GM13976 (cell line): ENCODE results near the gene WNT6.

ENCODE experiments used
- DNase-seq: peaks from one replicate; pipeline ENCODE4 v3.0.0; 2012; ENCODE audit warnings: low spot score
- CTCF ChIP-seq: IDR thresholded peaks from 2 replicates; pipeline ENCODE4 v1.5.1; 2012; ENCODE audit warnings: borderline replicate concordance, mild to moderate bottlenecking; ENCODE audit not compliant: insufficient read depth; ENCODE audit errors: extremely low read depth, missing control alignments, control extremely low read depth
- in situ Hi-C: fragments of 300-500 bp; cut with MboI; formaldehyde crosslinking; loops from one replicate; pipeline ENCODE4 v1.12.0; 2022; ENCODE audit warnings: low sequenced_read_pairs, mixed read lengths, inconsistent platforms; ENCODE audit not compliant: unreplicated experiment

The WNT6 gene

GRCh38 chr2:218899147-218899546 is 39.5 kb downstream of the WNT6 start:
- no peak for DNase-seq
- no peak for TF ChIP-seq CTCF
- in situ Hi-C loops, result no loop called here

- TF ChIP-seq CTCF, result no peak
- in situ Hi-C loops, result no loop called here
- DNase-seq, result no peak
Measured at GRCh38 chr2:218902427-218902826, 42.8 kb downstream of the WNT6 start.

- DNase-seq, result no peak
- no peak for TF ChIP-seq CTCF
- in situ Hi-C loops, result no loop called here
Measured at GRCh38 chr2:218904176-218904575, 44.6 kb downstream of the WNT6 start.

- in situ Hi-C loops, result no loop called here
- peak; percentile 93 for DNase-seq
- TF ChIP-seq CTCF, result no peak
Measured at GRCh38 chr2:218908721-218909619, 49.4 kb downstream of the WNT6 start.

- in situ Hi-C loops, result no loop called here
- no peak for TF ChIP-seq CTCF
Measured at GRCh38 chr2:218910741-218911140, 51.1 kb downstream of the WNT6 start.

GRCh38 chr2:218920504-218920903 is 60.9 kb downstream of the WNT6 start:
- in situ Hi-C loops, result no loop called here
- no peak for TF ChIP-seq CTCF
- no peak for DNase-seq

More at GRCh38 chr2:218910741-218911140, 51.1 kb downstream of the WNT6 start:
- DNase-seq, result no peak
